HEK293 (cell line): ENCODE measurements around the gene R3HDM2.
A peak's percentile ranks its signal among the peaks of the same experiment; 100 is the strongest.

ENCODE experiments used
- KLF10 ChIP-seq: fragments of 450-650 bp; IDR thresholded peaks from 2 replicates; pipeline ENCODE4 v1.5.1; 2018; ENCODE audit warnings: missing biosample characterization, mild to moderate bottlenecking, missing genetic modification characterization
- PRDM4 ChIP-seq: fragments of 450-650 bp; formaldehyde crosslinking; IDR thresholded peaks from 2 replicates; pipeline ENCODE4 v1.5.1; 2017; ENCODE audit warnings: missing biosample characterization, missing genetic modification characterization
- PRDM6 ChIP-seq: fragments of 450-650 bp; formaldehyde crosslinking; IDR thresholded peaks from 2 replicates; pipeline ENCODE4 v1.5.1; 2017; ENCODE audit warnings: missing biosample characterization, missing genetic modification characterization
- REPIN1 ChIP-seq: fragments of 450-650 bp; formaldehyde crosslinking; IDR thresholded peaks from 2 replicates; pipeline ENCODE4 v1.5.1; 2017; ENCODE audit warnings: missing biosample characterization, missing genetic modification characterization, low read depth
- TCF7L2 ChIP-seq: IDR thresholded peaks from 2 replicates; pipeline ENCODE4 v1.6.1; 2011; ENCODE audit warnings: low read depth, mild to moderate bottlenecking, inconsistent platforms, low read length, moderate library complexity, borderline replicate concordance
- ZNF114 ChIP-seq: fragments of 450-650 bp; formaldehyde crosslinking; IDR thresholded peaks from 2 replicates; pipeline ENCODE4 v1.5.0; 2017; ENCODE audit warnings: missing biosample characterization, missing genetic modification characterization
- ZNF121 ChIP-seq: fragments of 450-650 bp; formaldehyde crosslinking; IDR thresholded peaks from 2 replicates; pipeline ENCODE4 v1.5.1; 2016; ENCODE audit warnings: missing biosample characterization, missing genetic modification characterization
- ZNF16 ChIP-seq: fragments of 450-650 bp; formaldehyde crosslinking; IDR thresholded peaks from 2 replicates; pipeline ENCODE4 v1.5.1; 2016; ENCODE audit warnings: low read depth, missing biosample characterization, missing genetic modification characterization
- ZNF214 ChIP-seq: fragments of 450-650 bp; formaldehyde crosslinking; IDR thresholded peaks from 2 replicates; pipeline ENCODE4 v1.5.1; 2017; ENCODE audit warnings: missing biosample characterization, mild to moderate bottlenecking, missing genetic modification characterization, borderline replicate concordance
- ZNF221 ChIP-seq: fragments of 450-650 bp; formaldehyde crosslinking; IDR thresholded peaks from 2 replicates; pipeline ENCODE4 v1.5.1; 2017; ENCODE audit warnings: missing biosample characterization, missing genetic modification characterization, borderline replicate concordance
- ZNF223 ChIP-seq: fragments of 450-650 bp; formaldehyde crosslinking; IDR thresholded peaks from 2 replicates; pipeline ENCODE4 v1.5.1; 2016; ENCODE audit warnings: missing biosample characterization, missing genetic modification characterization
- ZNF24 ChIP-seq: fragments of 450-650 bp; formaldehyde crosslinking; IDR thresholded peaks from 2 replicates; pipeline ENCODE4 v1.5.1; 2016; ENCODE audit warnings: missing biosample characterization, missing genetic modification characterization
- ZNF518A ChIP-seq: fragments of 450-650 bp; formaldehyde crosslinking; conservative IDR thresholded peaks from 2 replicates; pipeline ENCODE4 v1.5.1; 2016; ENCODE audit warnings: low read depth, missing biosample characterization, missing genetic modification characterization
- ZNF530 ChIP-seq: fragments of 450-650 bp; formaldehyde crosslinking; IDR thresholded peaks from 2 replicates; pipeline ENCODE4 v1.5.1; 2016; ENCODE audit warnings: low read depth, missing biosample characterization, missing genetic modification characterization
- ZNF560 ChIP-seq: fragments of 450-650 bp; formaldehyde crosslinking; IDR thresholded peaks from 2 replicates; pipeline ENCODE4 v1.5.1; 2017; ENCODE audit warnings: missing biosample characterization, missing genetic modification characterization, borderline replicate concordance
- ZNF670 ChIP-seq: fragments of 450-650 bp; formaldehyde crosslinking; IDR thresholded peaks from 2 replicates; pipeline ENCODE4 v1.5.1; 2016; ENCODE audit warnings: missing biosample characterization, missing genetic modification characterization, low read depth
- ZNF692 ChIP-seq: fragments of 450-650 bp; formaldehyde crosslinking; IDR thresholded peaks from 2 replicates; pipeline ENCODE4 v1.5.1; 2016; ENCODE audit warnings: missing biosample characterization, missing genetic modification characterization
- ZNF701 ChIP-seq: fragments of 450-650 bp; formaldehyde crosslinking; IDR thresholded peaks from 2 replicates; pipeline ENCODE4 v1.5.1; 2016; ENCODE audit warnings: missing biosample characterization, missing genetic modification characterization
- ZNF768 ChIP-seq: fragments of 450-650 bp; formaldehyde crosslinking; IDR thresholded peaks from 2 replicates; pipeline ENCODE4 v1.5.1; 2018; ENCODE audit warnings: missing biosample characterization, mild to moderate bottlenecking, missing genetic modification characterization
- ZNF785 ChIP-seq: fragments of 450-650 bp; formaldehyde crosslinking; IDR thresholded peaks from 2 replicates; pipeline ENCODE4 v1.5.1; 2016; ENCODE audit warnings: missing biosample characterization, missing genetic modification characterization
- ZNF830 ChIP-seq: fragments of 450-650 bp; IDR thresholded peaks from 2 replicates; pipeline ENCODE4 v1.5.0; 2018; ENCODE audit warnings: missing biosample characterization, missing genetic modification characterization, low read depth, mild to moderate bottlenecking, moderate library complexity
- TF ChIP-seq, protein P1 (sequence below): fragments of 450-650 bp; formaldehyde crosslinking; IDR thresholded peaks from 2 replicates; pipeline ENCODE4 v1.5.1; 2016; ENCODE audit warnings: missing biosample characterization, missing genetic modification characterization
- TF ChIP-seq, protein P2 (sequence below): fragments of 450-650 bp; formaldehyde crosslinking; IDR thresholded peaks from 2 replicates; pipeline ENCODE4 v1.5.1; 2016; ENCODE audit warnings: missing biosample characterization, missing genetic modification characterization

The R3HDM2 gene

GRCh38 chr12:57240066-57240921 is 190.5 kb downstream of the R3HDM2 start (continued):
- TF ChIP-seq ZNF530 (tag by site-specific recombination) (no peak), REPIN1 (tag by site-specific recombination) (no peak), ZNF114 (tag by site-specific recombination) (no peak), ZNF214 (tag by site-specific recombination) (no peak), ZNF518A (tag by site-specific recombination) (no peak), ZNF24 (tag by site-specific recombination) (peak; percentile 53), ZNF701 (tag by site-specific recombination) (no peak), ZNF223 (tag by site-specific recombination) (no peak), ZNF830 (tag by site-specific recombination) (no peak), PRDM6 (no peak), ZNF785 (tag by site-specific recombination) (no peak), ZNF560 (no peak), ZNF16 (no peak), ZNF221 (tag by site-specific recombination) (no peak), ZNF768 (no peak), ZNF121 (tag by site-specific recombination) (no peak), PRDM4 (tag by site-specific recombination) (no peak), ZNF692 (tag by site-specific recombination) (peak; percentile 71), TCF7L2 (no peak), KLF10 (tag by site-specific recombination) (peak; percentile 16; the same call in 1 of the 2 replicates), ZNF670 (tag by site-specific recombination) (no peak)
- TF ChIP-seq, protein P1, sequence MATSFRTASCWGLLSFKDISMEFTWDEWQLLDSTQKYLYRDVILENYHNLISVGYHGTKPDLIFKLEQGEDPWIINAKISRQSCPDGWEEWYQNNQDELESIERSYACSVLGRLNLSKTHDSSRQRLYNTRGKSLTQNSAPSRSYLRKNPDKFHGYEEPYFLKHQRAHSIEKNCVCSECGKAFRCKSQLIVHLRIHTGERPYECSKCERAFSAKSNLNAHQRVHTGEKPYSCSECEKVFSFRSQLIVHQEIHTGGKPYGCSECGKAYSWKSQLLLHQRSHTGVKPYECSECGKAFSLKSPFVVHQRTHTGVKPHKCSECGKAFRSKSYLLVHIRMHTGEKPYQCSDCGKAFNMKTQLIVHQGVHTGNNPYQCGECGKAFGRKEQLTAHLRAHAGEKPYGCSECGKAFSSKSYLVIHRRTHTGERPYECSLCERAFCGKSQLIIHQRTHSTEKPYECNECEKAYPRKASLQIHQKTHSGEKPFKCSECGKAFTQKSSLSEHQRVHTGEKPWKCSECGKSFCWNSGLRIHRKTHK, result no peak
- TF ChIP-seq, protein P2, sequence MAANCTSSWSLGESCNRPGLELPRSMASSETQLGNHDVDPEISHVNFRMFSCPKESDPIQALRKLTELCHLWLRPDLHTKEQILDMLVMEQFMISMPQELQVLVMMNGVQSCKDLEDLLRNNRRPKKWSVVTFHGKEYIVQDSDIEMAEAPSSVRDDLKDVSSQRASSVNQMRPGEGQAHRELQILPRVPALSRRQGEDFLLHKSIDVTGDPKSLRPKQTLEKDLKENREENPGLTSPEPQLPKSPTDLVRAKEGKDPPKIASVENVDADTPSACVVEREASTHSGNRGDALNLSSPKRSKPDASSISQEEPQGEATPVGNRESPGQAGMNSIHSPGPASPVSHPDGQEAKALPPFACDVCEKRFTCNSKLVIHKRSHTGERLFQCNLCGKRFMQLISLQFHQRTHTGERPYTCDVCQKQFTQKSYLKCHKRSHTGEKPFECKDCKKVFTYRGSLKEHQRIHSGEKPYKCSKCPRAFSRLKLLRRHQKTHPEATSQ, result no peak
